Neural progenitor cell (in vitro differentiated cells): Measurements from ENCODE around the gene UBAP1L. TPM values are rescaled to one million over a fixed set of nuclear protein-coding genes. Genes with fewer than 3 reads are reported as not detected.

Source experiments
- DNase-seq: peaks from one replicate; pipeline ENCODE4 v3.0.0-alpha.2; 2016; ENCODE audit warnings: low spot score
- H2AFZ ChIP-seq: fragments of 200-600 bp; sonication (generic); replicated peaks from 2 replicates; pipeline ENCODE4 v1.6.1; 2016; ENCODE audit warnings: antibody characterized with exemption
- H3F3A ChIP-seq: fragments of 200-600 bp; sonication (generic); 2 replicates; pipeline ENCODE4 v1.6.1; 2016; ENCODE audit warnings: antibody characterized with exemption, low read depth
- H3K27ac ChIP-seq: fragments of 200-600 bp; sonication (generic); 2 replicates; pipeline ENCODE4 v1.5.1; 2016; ENCODE audit warnings: mild to moderate bottlenecking
- H3K27me3 ChIP-seq: fragments of 200-600 bp; sonication (generic); 2 replicates; pipeline ENCODE4 v1.6.1; 2016; ENCODE audit warnings: mild to moderate bottlenecking, moderate library complexity
- H3K36me3 ChIP-seq: fragments of 200-600 bp; sonication (generic); 2 replicates; pipeline ENCODE4 v1.5.1; 2016
- H3K4me1 ChIP-seq: fragments of 200-600 bp; sonication (generic); 2 replicates; pipeline ENCODE4 v1.6.1; 2016; ENCODE audit warnings: mixed run types
- H3K4me2 ChIP-seq: fragments of 200-600 bp; sonication (generic); 2 replicates; pipeline ENCODE4 v1.6.1; 2016
- H3K4me3 ChIP-seq: fragments of 200-600 bp; sonication (generic); 2 replicates; pipeline ENCODE4 v1.5.1; 2016
- H3K79me2 ChIP-seq: fragments of 200-600 bp; sonication (generic); 2 replicates; pipeline ENCODE4 v1.6.1; 2016; ENCODE audit warnings: low read depth
- H3K9ac ChIP-seq: fragments of 200-600 bp; sonication (generic); 2 replicates; pipeline ENCODE4 v1.6.1; 2016
- H3K9me3 ChIP-seq: fragments of 200-600 bp; sonication (generic); 2 replicates; pipeline ENCODE4 v1.5.1; 2016; ENCODE audit warnings: low read depth
- H4K20me1 ChIP-seq: fragments of 200-600 bp; sonication (generic); 2 replicates; pipeline ENCODE4 v1.6.1; 2016; ENCODE audit warnings: low read depth
- H3K27ac Mint-ChIP-seq: 3 replicates; pipeline ENCODE4 v1.8.0; 2021; ENCODE audit warnings: mixed read lengths
- H3K27me3 Mint-ChIP-seq: 2 replicates; pipeline ENCODE4 v1.8.0; 2022; ENCODE audit warnings: low read depth, mild to moderate bottlenecking, inconsistent platforms, moderate library complexity, mixed read lengths; ENCODE audit not compliant: insufficient read depth
- H3K36me3 Mint-ChIP-seq: 3 replicates; pipeline ENCODE4 v1.8.0; 2021; ENCODE audit warnings: mixed read lengths
- H3K4me1 Mint-ChIP-seq: 3 replicates; pipeline ENCODE4 v1.8.0; 2021; ENCODE audit warnings: mixed read lengths
- H3K4me3 Mint-ChIP-seq: 3 replicates; pipeline ENCODE4 v1.8.0; 2021; ENCODE audit warnings: mild to moderate bottlenecking, moderate library complexity, mixed read lengths
- H3K9me3 Mint-ChIP-seq: 3 replicates; pipeline ENCODE4 v1.8.0; 2020; ENCODE audit warnings: mixed read lengths
- EZH2 ChIP-seq: fragments of 200-600 bp; sonication (generic); IDR thresholded peaks from 2 replicates; pipeline ENCODE4 v1.6.1; 2017; ENCODE audit warnings: antibody characterized with exemption, mild to moderate bottlenecking, moderate library complexity
- EZH2phosphoT487 ChIP-seq: fragments of 200-600 bp; sonication (generic); IDR thresholded peaks from 2 replicates; pipeline ENCODE4 v1.6.1; 2017; ENCODE audit warnings: antibody characterized with exemption
- total RNA-seq: library from RNA; depleted of rRNA; stranded (reverse); fragments of >200 nt; gene quantifications from 2 replicates; pipeline ENCODE4 v1.2.3, GENCODE V29; 2015; ENCODE audit warnings: low replicate concordance
- TF ChIP-seq, protein P1 (sequence below): fragments of 200-600 bp; sonication (generic); IDR thresholded peaks from 2 replicates; pipeline ENCODE4 v1.5.1; 2017; ENCODE audit warnings: antibody characterized with exemption, mild to moderate bottlenecking

Gene UBAP1L
- total RNA-seq, 1 donor from 2014 or later, result 0.39 TPM

DNA sequence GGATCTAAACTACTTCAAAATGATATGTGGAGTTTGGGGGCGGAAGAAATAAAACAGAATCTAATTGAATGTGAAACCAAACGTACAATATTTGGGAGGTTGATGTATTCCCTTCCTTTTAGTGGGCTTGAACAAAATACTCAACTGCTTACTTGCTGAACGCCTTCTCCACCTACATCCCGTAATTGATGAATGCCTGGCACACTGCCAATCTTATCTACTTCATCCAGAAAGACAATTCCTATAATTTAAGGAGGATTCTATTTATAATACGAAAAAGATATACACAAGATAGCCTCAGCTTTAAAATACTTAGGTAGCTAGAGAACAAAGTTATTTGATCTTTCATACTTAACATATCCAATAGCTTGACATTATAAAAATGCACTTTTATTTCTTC lies 41.7 kb upstream of the UBAP1L start:
- H3K27ac Mint-ChIP-seq, result no peak overlapping the region
- no peaks in the 10 kb centered on the region for H3K4me1 ChIP-seq
- no peak overlapping the region for H3K4me2 ChIP-seq
- no peak overlapping the region for H3K27ac ChIP-seq
- no peaks in the 10 kb centered on the region for H3K79me2 ChIP-seq
- no peak overlapping the region for H3K4me3 Mint-ChIP-seq
- H3K36me3 ChIP-seq, result peaks cover 31% of the 10 kb centered on the region
- H3K9ac ChIP-seq, result no peak overlapping the region
- no peaks in the 10 kb centered on the region for H3F3A ChIP-seq
- H4K20me1 ChIP-seq, result peaks cover 3% of the 10 kb centered on the region
- no peaks in the 10 kb centered on the region for H3K9me3 ChIP-seq
- no peak overlapping the region for H3K4me3 ChIP-seq
- no peak overlapping the region for H2AFZ ChIP-seq
- H3K9me3 Mint-ChIP-seq, result no peaks in the 10 kb centered on the region
- TF ChIP-seq, protein P1, sequence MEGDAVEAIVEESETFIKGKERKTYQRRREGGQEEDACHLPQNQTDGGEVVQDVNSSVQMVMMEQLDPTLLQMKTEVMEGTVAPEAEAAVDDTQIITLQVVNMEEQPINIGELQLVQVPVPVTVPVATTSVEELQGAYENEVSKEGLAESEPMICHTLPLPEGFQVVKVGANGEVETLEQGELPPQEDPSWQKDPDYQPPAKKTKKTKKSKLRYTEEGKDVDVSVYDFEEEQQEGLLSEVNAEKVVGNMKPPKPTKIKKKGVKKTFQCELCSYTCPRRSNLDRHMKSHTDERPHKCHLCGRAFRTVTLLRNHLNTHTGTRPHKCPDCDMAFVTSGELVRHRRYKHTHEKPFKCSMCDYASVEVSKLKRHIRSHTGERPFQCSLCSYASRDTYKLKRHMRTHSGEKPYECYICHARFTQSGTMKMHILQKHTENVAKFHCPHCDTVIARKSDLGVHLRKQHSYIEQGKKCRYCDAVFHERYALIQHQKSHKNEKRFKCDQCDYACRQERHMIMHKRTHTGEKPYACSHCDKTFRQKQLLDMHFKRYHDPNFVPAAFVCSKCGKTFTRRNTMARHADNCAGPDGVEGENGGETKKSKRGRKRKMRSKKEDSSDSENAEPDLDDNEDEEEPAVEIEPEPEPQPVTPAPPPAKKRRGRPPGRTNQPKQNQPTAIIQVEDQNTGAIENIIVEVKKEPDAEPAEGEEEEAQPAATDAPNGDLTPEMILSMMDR, result no peak
- no peak for TF ChIP-seq EZH2phosphoT487
- no peak for TF ChIP-seq EZH2
- no peaks in the 10 kb centered on the region for H3K27me3 Mint-ChIP-seq
- H3K4me1 Mint-ChIP-seq, result no peaks in the 10 kb centered on the region
- H3K27me3 ChIP-seq, result no peaks in the 10 kb centered on the region
- no peak for DNase-seq
- H3K36me3 Mint-ChIP-seq, result peaks cover 14% of the 10 kb centered on the region

DNA sequence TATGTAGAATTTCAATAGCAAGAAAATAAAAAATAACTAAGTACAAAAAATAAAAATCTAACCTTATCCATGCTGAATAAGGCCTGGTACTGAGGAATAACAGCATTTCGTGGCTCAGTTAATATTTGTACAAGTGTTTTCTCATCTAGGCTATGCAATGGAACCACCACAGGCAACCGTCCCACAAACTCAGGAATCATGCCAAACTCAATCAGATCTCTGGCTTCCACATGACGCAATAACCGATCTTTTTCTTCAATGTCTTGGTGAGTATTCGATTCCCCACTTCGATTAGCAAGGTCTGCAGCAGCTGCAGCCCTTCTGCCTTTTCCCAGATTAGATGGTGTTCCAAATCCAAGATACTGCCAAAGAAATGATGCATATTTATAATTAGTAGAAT lies 39.7 kb upstream of the UBAP1L start:
- no peak overlapping the region for H3K4me3 Mint-ChIP-seq
- no peaks in the 10 kb centered on the region for H3K27me3 ChIP-seq
- H3K4me1 ChIP-seq, result no peaks in the 10 kb centered on the region
- no peaks in the 10 kb centered on the region for H3K9me3 Mint-ChIP-seq
- no peak overlapping the region for H3K4me3 ChIP-seq
- no peaks in the 10 kb centered on the region for H3K9me3 ChIP-seq
- H4K20me1 ChIP-seq, result no peaks in the 10 kb centered on the region
- no peak overlapping the region for H3K9ac ChIP-seq
- H3K79me2 ChIP-seq, result no peaks in the 10 kb centered on the region
- no peaks in the 10 kb centered on the region for H3K27me3 Mint-ChIP-seq
- no peaks in the 10 kb centered on the region for H3F3A ChIP-seq
- H3K36me3 ChIP-seq, result peaks cover 33% of the 10 kb centered on the region
- H3K4me2 ChIP-seq, result no peak overlapping the region
- no peak overlapping the region for H2AFZ ChIP-seq
- H3K4me1 Mint-ChIP-seq, result no peaks in the 10 kb centered on the region
- no peak for DNase-seq
- H3K27ac ChIP-seq, result no peak overlapping the region
- H3K36me3 Mint-ChIP-seq, result peaks cover 17% of the 10 kb centered on the region
- TF ChIP-seq, protein P1, result no peak
- TF ChIP-seq EZH2phosphoT487, result no peak
- TF ChIP-seq EZH2, result no peak
- no peak overlapping the region for H3K27ac Mint-ChIP-seq

- Histone ChIP-seq H3K4me3 (no peak overlapping the region), H3K9ac (no peak overlapping the region), H3K79me2 (no peaks in the 10 kb centered on the region), H3K4me1 (no peaks in the 10 kb centered on the region), H3K27me3 (no peaks in the 10 kb centered on the region), H3K4me2 (no peak overlapping the region), H3K9me3 (no peaks in the 10 kb centered on the region), H2AFZ (no peak overlapping the region), H3K27ac (no peak overlapping the region), H3K36me3 (peaks cover 10% of the 10 kb centered on the region), H4K20me1 (no peaks in the 10 kb centered on the region), H3F3A (peaks cover 6% of the 10 kb centered on the region)
- DNase-seq, result no peak
- Mint-ChIP-seq H3K9me3 (no peaks in the 10 kb centered on the region), H3K4me1 (no peaks in the 10 kb centered on the region), H3K27ac (no peak overlapping the region), H3K4me3 (no peak overlapping the region), H3K27me3 (peaks cover 2% of the 10 kb centered on the region), H3K36me3 (peaks cover 5% of the 10 kb centered on the region)
- TF ChIP-seq, protein P1, result no peak
- TF ChIP-seq EZH2phosphoT487, result no peak
- no peak for TF ChIP-seq EZH2
Measured at GRCh38 chr15:65147902-65148301, 32.9 kb upstream of the UBAP1L start.
